Activated naive CD4-positive, alpha-beta T cell treated with anti-CD3 and anti-CD28 coated beads, Interleukin-2, amount 50 U/mL, for 16 hours (primary cell): ENCODE measurements around the gene SDC1.

Experiments
- DNase-seq: peaks from one replicate; pipeline ENCODE4 v3.0.0-alpha.2; 2020

Gene SDC1

DNA sequence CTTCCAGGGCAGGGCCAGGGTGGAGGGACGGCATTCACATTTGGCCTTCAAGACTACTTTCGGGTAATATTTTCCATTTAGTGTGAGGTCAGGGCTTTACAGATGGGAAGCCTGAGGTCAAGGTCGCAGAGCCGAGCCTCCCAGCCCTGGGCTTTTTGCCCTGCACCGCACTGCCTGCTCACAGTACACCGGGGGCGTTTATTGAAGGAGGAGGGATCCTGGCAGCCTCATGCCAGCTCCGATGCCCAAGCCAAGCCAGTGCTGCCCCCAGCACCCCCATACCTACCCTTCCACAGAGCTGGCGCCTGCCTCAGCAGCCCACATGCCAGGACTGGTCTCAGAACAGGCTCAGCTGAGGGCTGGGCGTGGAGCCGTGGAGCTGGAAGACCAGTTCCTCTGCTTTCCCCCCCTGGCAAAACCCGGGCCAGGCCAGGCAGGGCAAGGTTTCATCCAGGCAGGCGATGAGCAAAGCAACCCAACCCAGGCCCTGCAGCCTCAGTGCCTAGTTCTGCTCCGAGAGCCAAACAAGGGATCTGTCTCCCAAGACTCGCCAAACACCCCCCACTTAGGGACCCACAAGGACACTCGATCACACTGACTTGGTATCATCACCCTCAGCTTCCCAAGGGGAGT is 11.9 kb downstream of the SDC1 start:
- no peak for DNase-seq

DNA sequence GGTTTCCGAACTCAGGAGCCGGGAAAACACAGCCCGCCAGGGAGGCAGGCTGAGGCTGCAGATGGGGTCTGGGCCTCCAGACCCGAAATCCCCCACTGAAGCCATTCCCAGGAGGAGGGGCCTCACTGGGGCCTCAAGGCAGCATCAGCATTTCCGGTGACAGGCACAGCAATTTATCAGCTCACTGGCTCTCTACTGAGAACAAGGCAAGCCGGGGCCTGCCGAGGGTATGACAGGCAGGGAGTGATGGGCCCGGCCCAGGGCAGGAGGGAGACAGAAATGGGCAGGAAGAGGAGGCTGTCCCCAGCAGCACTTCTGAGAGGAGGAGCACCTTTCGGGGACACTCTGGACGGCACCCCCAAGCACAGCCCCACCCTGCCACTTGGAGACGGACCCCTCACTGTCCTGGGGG is 12.5 kb downstream of the SDC1 start:
- no peak for DNase-seq

DNA sequence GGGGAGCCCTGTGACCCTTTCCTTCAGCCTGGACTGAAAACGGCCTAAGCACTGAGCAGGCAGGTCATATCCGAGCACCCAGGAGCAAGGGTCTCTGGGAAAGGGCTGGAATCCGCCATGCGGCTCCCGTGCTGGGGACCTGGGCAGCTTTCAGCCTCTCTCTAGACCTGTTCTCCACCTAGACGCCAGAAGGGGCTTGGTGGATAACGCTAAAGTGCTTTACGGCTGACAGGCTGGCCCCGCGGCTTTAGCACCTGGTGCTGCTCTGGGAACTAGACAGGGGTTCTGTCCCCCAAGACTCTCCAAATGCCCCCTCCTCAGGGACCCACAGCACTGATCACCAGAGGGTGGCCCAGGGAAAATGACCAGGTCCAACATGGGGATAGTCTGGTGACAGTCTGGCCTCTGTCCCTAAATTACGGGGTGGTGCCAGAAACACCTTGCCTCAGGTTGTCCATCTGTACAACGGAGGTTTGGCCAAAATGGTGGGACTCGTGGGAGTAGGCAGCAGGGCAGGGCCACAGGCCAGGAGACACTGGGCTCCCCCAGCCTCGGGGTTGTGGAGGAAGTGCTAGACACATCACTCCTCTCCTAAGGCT is 13.0 kb downstream of the SDC1 start:
- DNase-seq, result no peak

DNA sequence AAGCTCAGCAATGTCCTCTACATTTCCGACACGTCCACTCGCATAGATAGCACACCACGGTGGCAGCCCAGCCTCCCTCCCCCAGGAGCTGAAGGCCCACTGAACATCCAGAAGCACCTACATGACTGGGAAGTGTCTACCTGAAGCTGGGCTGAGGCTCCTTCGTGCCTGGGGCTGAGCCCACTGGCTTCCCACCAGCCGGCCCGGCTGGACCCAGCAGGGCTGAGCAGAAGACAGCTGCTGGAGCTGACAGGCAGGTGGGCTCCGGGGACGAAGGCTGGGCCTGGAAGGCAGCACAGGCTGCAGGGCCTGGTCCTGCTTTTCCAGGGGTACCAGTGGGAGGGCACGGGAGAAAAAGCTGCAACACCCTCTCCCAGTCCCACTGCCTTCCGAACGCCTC is 13.5 kb downstream of the SDC1 start:
- no peak for DNase-seq

DNA sequence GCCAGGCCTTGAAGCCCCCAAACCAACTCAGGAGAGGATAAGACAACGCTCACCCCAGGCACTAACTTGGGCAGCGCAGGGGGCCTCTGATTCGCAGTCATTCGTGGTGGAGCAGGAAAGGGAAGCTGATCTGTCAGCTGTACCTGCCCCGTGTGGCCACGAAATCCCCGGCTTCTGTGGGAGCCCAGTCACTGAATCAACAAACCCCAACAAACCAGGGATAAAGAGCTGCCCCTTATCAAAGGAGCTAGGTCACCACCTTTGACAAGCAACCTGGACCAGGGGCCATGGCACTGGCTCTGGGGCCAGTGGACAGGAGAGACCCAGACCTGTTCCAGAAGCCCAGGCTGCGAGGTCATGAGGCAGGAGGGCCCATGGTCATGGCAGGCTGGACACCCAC is 14.5 kb downstream of the SDC1 start:
- no peak for DNase-seq

DNA sequence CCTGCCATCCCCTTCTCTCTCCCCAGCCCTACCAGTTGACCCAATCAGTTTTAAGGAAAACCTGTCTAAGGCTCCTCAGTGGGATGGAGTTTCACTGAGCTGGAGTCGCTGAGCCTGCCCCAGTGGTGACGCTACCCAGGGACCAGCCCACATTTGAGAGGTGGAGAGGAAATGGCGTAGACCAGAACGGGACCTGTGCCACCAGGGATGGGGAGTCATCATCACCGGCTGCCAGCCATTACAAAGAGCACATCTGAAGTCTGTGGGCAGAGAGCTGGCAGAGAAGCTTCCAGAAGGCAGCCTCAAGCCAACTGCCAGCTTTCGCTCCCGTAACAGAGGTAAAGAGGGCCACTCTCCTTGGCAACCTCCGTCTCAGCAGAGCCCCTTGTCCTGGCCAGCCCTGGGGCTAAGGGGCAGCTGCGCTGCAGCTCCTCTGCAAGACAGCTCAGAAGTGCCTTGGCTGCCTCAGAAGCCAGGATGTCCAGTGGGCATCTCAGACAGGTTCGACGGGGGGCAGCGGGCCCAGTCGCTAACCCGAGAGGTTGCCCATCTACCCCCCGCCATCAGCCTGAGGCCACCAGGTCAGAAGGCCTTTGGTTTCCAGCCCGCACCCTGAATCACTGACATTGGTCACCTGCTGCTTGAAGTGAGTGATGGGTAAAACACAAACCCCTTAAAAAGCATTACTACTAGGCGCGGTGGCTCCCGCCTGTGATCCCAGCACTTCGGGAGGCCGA is 15.4 kb downstream of the SDC1 start:
- no peak for DNase-seq

DNA sequence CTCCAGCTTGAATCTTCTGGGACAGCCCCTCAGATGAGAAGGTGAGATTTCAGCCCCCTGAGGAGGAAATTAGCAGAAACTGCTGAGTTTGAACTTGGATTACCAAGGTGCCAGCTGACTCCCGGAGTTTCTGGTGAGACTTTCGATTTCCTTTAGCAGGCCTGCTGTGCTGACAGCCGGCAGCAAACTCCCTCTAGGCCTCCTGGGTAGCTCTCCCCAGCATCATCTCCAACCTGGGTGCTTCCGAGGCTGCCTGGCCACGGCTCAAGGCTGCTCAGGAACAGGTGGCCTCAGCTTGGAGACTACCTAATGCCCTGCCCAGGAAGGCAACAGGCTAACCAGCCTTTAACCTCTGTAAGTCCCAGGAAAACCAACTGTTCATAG is 16.5 kb downstream of the SDC1 start:
- no peak for DNase-seq

DNA sequence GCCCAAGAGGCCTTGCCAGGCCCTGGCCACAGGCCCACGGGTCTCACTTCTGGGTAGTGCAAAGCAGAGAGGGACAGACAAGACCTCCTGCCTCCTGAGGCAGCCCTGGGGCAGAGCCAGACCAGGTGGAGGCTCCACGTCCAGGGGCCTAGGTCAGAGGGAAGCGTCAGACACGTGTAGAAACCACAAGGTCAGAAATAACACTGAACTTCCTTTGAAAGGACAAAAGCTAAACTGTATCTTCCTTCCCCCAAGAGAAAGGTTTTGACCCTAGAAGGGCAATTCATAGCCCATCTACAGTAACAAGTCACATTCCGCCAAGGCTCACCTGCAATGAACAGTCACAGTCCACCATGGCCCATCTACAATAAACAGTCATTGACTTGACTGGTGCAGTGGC is 17.9 kb downstream of the SDC1 start:
- no peak for DNase-seq

DNA sequence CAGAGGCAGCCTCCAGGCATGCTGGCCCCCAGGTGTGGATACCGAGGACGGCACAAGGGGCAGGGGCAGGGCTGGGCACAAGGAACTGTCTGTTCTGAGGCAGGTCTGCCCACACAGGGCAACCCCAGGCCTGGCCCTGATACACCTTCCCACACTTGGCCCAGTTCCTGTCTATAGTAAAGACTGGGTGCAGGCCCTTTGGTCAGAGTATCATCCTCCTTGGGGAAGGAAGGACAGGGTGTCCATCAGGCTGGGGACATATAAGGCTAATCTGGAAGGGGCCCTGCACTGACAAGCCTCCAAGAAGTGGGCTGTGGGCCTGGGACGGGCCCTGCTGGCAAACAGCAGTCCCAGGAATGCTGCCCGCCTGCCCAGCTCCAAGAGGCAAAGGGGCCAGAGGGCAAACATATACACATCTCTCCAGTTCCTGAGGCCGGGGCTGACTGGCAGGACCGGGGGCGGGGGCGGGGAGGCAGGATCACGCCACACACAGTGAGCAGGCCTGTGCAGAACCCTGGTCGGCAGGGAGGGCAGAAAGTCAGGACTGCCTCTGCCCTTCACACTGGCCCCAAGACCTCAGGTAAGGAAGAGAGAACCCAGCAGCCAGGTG is 18.9 kb downstream of the SDC1 start:
- no peak for DNase-seq

DNA sequence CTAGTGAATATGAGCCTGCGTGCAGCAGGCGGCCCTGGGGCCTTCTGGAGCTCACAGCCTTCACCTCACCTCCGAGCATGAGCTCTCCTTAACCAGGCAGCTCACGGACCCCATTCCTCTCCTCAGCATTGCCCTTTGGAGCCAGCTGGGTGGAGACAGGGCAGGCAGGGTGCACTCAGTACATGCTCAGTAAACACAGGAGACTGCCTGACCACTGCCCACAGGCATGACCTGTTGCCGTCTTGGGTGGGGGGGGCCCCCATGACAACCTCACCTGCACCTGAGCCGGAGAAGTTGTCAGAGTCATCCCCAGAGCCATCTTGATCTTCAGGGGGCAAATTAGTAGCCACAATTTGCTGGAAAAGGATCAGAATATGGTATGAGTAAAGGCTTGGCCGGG is 19.9 kb downstream of the SDC1 start:
- DNase-seq, result no peak

DNA sequence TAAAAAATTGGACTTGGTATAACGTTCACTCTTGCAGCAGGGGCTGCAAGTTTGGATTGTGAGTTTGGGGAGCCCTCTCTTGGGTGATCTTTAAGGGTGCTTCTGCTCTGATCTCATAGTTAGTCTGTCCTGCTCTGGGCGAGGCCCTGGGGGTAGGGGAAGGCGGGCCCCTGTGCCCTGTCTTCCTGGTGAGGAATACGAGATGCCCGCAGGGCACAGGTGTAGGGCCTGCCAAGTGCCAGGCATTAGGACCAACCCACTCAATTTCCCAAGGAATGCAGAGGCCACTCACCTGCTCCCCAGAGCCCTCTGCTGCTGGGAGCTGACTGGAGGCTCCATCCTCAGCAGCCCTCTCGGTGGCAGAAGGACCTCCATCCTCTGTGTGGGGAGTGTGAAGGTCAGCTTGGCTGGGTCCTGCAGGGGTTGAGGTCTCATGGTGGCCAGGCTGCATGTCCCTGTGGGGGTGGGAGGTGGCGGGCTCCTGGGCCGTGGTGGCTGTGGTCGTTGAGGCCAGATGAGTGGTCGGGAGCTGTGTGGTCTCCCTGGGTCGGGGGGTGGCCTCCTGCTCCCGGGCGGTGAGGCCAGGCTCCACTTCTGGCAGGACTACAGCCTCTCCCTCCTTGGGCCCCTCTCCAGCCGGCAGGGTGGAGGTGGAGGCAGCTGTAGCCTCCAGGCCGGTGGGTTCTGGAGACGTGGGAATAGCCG is 21.3 kb downstream of the SDC1 start:
- DNase-seq, result no peak

DNA sequence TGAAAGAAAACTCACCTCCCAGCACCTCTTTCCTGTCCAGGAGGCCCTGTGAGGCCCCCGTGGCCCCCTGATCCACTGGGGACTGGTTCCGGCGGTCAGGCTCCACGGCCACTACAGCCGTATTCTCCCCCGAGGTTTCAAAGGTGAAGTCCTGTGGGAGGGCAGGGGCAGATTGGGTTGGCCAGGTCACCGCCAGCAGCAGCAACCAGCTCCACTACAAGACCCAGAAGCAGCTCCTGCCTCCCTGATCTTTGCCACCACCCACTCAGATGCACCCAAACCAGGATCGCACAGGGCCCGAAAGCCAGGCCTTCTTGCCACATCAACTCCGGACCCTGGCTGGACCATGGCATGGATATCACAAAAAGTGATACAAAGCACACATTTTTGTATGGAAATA is 21.9 kb downstream of the SDC1 start:
- DNase-seq, result no peak

DNA sequence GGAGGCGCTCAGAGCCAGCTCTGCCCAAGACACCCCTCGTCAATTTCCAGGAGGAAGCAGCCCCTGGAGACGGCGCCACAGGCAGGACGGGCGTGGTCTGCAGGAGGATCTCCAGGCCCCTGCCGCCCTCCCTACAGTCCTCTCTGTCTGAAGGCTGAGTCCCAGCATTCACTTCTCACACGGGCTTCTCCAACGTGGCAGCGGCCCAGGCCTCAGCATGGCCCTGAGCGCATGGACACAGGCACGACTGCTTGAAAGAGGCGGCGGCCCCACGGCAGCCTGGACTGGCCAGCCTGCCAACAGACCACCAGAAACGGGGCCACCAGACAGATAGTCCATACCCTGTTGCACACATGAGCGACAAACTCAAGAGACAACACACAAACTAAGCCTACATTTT is 23.3 kb downstream of the SDC1 start:
- DNase-seq, result no peak

DNA sequence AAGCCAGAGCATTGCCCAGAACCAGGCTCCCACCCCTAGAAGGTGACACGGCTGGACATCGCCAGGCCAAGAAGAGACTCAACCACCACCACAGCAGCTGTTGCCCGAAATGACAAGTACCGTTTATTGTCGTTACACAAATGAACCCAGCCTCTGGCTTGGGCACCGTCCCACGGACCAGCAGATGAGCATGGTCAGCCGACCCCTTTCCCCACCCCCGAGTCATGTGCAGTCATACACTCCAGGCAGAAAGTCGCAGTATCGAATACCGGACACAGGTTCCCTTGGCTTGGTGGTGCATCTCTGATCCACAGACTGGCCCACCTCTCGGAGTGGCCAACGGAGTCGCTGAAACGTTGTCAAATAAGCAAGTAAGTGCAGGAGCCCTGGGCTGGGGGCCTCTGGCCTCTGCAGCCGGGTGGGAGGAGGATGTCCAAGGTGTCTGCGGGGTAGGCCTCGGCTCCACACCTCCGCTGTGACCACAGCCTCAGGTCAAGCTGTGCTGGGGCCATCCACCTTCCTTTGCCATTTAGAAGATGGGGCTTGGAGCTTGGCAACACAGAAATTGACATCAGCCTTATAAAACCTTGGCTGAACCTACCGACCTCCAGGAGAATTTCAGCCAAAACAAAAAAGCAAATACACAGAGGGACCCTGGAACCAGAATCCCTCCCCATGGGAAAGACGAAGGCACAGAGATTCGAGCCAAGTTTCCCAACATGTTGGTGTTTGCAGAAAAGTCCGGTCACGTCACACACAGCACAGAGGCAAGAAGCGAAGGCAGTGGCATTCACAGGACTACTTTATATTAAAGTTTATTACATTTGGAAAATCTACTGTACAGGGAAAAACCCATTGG is 24.0 kb downstream of the SDC1 start:
- DNase-seq, result no peak

DNA sequence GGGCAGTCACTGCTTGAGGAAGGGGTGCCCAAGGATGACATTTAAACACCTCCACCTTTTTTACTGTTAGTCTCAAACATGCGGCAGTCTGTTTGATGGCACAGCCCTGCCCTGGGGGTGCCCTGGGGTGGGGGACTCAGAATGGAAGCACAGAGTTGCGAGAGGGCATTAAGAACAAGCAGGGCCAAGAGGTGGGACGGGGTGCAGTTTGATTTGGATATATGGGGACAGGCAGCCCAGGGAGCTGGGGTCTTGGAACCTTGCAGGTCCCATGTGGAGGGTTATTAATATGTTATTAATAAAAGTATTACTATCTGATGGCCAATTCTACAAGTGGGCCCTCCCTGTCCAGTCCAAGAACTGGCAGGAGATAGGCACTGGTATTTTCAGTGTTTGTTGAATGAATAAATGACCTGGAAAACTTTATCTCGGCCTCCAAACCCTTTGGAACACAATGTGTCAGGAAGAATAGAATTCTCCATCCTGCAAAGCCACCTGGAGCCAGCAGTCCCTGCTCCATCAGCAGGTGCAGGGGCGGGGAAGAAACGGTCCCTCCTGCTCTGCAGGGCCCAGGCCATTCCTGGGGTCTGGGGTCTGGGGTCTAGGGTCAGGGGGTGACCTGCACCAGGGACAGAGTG is 25.2 kb downstream of the SDC1 start:
- DNase-seq, result no peak

DNA sequence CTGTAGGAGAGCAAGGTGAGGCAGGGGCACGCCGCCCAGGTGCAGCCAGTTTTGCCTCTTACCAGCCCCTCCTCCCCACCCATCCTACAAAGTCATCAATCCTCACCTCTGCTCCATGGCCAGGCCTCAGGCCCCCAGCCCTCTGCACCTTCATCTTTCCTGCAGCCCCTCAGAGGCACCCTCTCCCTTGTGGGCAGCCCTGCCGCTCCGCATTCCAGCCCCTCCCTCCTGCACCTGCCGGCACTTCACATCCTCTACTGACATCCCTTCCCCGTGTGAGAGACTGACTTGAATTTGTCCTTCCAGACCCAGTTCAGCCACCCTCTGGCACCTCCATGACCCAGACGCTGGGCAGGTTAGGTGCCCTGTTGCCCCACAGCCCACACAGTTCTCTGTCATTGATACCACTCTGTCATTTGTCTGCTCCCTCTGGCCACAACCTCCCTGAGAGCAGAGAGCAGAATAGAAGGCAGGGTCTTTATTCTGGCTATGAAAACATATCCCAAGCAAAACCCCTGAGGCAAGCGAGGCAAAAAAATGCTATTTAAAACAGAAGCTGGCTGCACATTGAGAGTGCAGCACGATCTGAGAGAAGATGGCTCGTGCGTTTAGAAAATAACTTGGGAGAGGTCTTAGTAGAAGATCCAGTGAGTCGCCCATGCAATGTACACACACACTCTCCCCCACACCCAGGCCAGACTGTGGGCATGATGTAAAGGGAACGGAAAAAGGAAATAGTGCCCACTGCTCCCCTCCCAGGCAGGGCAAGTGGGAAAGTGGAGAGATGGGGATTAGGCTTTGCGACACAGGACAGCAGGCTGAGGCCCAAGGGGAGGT is 25.9 kb downstream of the SDC1 start:
- no peak for DNase-seq

DNA sequence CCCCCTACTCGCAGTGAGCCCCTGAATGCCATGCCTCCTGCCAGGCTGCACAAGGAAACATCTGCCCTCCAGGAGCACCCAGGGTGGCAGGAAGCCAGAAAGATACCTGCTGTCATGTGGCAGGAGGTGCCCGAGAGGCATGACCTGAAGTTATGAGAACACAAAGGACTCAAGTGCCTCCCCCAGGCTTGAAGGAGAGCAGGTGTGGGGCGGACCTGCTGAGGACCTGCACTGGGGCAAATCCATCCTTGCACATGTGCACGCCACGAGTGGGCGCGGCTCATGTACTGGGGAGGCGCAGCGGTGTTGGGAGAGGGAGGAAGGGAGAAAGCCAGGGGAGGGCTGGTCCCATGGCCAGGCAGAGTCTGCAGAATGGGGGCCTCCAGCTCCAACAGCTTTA is 26.9 kb downstream of the SDC1 start:
- no peak for DNase-seq

DNA sequence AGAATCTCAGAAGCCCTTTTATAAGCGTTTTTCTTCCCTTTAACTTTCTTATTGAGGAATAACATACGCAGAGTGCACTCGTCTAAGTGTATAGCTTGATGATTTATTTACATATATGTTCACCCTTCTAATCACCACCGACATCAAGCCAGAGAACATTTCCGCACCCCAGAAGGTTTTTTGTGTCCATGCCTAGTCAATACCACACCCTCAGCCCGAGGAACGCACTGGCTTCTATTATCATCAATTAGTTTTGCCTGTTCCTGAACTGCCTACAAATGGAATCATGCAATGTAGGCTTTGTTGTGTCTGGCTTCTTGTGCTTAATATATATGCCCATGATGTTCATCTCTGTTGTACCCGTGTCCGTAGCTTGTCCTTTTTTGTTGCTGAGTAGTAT is 27.7 kb downstream of the SDC1 start:
- no peak for DNase-seq

DNA sequence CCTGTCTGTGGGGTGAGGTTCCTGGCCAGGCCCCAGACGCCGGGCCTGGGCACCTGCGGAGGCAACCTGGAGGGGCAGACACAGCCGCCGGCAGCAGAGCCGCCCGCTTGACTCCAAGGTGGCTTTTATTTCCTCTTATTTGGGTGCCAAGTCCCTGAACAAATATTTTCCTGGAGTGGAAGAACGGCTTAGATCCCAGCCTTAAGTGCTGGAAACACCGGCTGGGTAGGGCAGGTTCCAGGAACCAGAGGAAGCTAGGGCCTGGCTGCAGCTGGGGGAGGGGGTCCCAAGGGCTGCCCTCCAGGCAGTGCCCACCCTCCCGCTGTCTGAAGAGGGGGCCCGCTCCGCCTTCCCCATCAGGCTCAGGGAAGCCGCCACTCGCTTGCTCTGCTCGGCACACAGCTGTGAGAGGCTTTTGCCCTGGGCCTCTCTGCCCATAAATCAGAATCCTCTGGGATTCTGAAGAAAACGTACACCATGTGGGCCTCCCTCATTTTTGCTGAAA is 28.2 kb downstream of the SDC1 start:
- no peak for DNase-seq

DNA sequence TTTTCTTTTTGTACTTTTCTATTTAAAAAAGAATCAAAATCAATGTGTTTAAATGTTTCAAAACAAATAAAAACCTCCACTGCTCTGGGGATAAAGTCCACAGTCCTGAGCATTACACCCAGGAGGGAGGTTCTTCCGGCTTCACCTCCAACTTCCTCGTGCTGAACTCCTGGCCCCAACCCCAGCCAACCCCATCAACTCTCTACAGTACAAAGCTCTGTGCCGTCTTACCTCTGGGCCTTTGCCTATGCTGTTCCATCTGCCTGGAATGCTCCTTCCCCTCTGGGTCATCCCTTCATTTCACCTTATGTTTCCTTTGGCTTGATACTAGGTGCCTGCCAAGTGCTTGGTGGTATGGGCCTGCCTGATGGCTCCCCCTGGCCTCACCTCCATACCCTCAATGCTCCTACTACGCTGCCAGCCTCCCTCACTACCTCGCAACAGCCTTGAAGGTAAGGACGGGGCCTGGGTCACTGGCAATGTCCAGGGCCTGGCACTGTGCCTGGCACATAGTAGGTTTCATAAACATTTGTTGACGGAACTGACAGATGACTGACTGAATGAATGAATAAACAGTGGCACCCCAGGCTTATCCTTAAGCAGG is 28.8 kb downstream of the SDC1 start:
- DNase-seq, result no peak
